GM12878 (cell line): ENCODE results near the gene FHOD3. TPM values are rescaled to one million over a fixed set of nuclear protein-coding genes. Genes with fewer than 3 reads are reported as not detected.

ENCODE experiments used
- ATAC-seq: fragments of 200-7000 bp; cut with Tn5 transposase; 3 replicates; pipeline ENCODE4 v1.9.1; 2020; ENCODE audit warnings: mild to moderate bottlenecking, moderate library complexity
- BruUV-seq: library from RNA; stranded (reverse); fragments of 400-500 nt; replicated peaks from 2 replicates; lab custom pipeline; 2021; lab: Mats Ljungman, UMichigan
- CTCF ChIA-PET: fragments of 300-600 bp; sonication (Branson Sonifier 250); formaldehyde crosslinking; extraction: SDS; loops from one replicate; lab custom pipeline; 2021; ENCODE audit warnings: inconsistent platforms; lab: Yijun Ruan, JAX
- POLR2A ChIA-PET: fragments of 350-600 bp; formaldehyde crosslinking; extraction: SDS; loops from one replicate; lab custom pipeline; 2021; ENCODE audit warnings: inconsistent platforms; lab: Charles Lee
- RAD21 ChIA-PET: fragments of 300-600 bp; sonication (Branson Sonifier 250); formaldehyde crosslinking; loops from one replicate; lab custom pipeline; 2023; ENCODE audit warnings: antibody characterized with exemption; ENCODE audit not compliant: unreplicated experiment; lab: Charles Lee
- SMC1A ChIA-PET: fragments of 300-600 bp; sonication (Branson Sonifier 250); formaldehyde crosslinking; loops from one replicate; lab custom pipeline; 2023; ENCODE audit not compliant: unreplicated experiment, uncharacterized antibody; lab: Charles Lee
- DNase-seq: peaks from one replicate; pipeline ENCODE4 v3.0.0-alpha.2; 2011; ENCODE audit warnings: low read depth, low spot score
- FAIRE-seq: peaks from 3 replicates; lab custom pipeline; 2011; peaks lifted over from hg19 to GRCh38; lab: Jason Lieb, UNC
- H2AFZ ChIP-seq: 2 replicates; pipeline ENCODE4 v1.6.0; 2011; ENCODE audit warnings: low read depth, low read length, control low read depth; ENCODE audit not compliant: control insufficient read depth
- H3K27ac ChIP-seq: 2 replicates; pipeline ENCODE4 v1.5.1; 2011; ENCODE audit warnings: control low read depth; ENCODE audit not compliant: control insufficient read depth, insufficient read depth
- H3K27me3 ChIP-seq, 2 experiments: replicated peaks in 1 of 2; 2 replicates each; pipeline versions ENCODE4 v1.6.0 to v1.6.1; 2011; ENCODE audit warnings: low read length in 1 of 2; ENCODE audit not compliant: control insufficient read depth in 2 of 2, insufficient read depth in 2 of 2
- H3K36me3 ChIP-seq, 2 experiments: 2 replicates each; pipeline ENCODE4 v1.5.1; 2011; ENCODE audit warnings: low read length in 1 of 2; ENCODE audit not compliant: control insufficient read depth in 2 of 2, insufficient read depth in 2 of 2
- H3K4me1 ChIP-seq: 2 replicates; pipeline ENCODE4 v1.6.1; 2011; ENCODE audit warnings: mild to moderate bottlenecking, low read length, moderate library complexity, mixed read lengths; ENCODE audit not compliant: control insufficient read depth, insufficient read depth
- H3K4me2 ChIP-seq: 2 replicates; pipeline ENCODE4 v1.6.0; 2011; ENCODE audit warnings: control low read depth; ENCODE audit not compliant: control insufficient read depth, insufficient read depth
- H3K4me3 ChIP-seq: fragments of 200-600 bp; sonication (generic); 2 replicates; pipeline ENCODE4 v1.5.1; 2016
- H3K79me2 ChIP-seq: 2 replicates; pipeline ENCODE4 v1.6.0; 2011; ENCODE audit warnings: low read length; ENCODE audit not compliant: control insufficient read depth, insufficient read depth
- H3K9ac ChIP-seq: 2 replicates; pipeline ENCODE4 v1.8.0; 2011; ENCODE audit warnings: low read length, control low read depth, mixed read lengths; ENCODE audit not compliant: control insufficient read depth, insufficient read depth
- H3K9me3 ChIP-seq: replicated peaks from 3 replicates; pipeline ENCODE4 v1.5.1; 2011; ENCODE audit warnings: mild to moderate bottlenecking, low read length; ENCODE audit not compliant: control insufficient read depth, insufficient read depth
- H4K20me1 ChIP-seq: 2 replicates; pipeline ENCODE4 v1.6.0; 2011; ENCODE audit not compliant: control insufficient read depth, insufficient read depth
- BCL3 ChIP-seq: IDR thresholded peaks from 2 replicates; pipeline ENCODE4 v1.6.1; 2011; ENCODE audit warnings: borderline replicate concordance, low read depth, mild to moderate bottlenecking, moderate library complexity, low read length; ENCODE audit not compliant: insufficient read depth, poor library complexity, severe bottlenecking
- BHLHE40 ChIP-seq, 2 experiments: fragments of 450-650 bp in 1 of 2; IDR thresholded peaks; 2 replicates each; pipeline ENCODE4 v1.6.1; 2011 to 2017; ENCODE audit warnings: low read depth in 2 of 2, borderline replicate concordance in 1 of 2, improper control_type of control experiment in 1 of 2, low read length in 1 of 2, mild to moderate bottlenecking in 1 of 2
- BRCA1 ChIP-seq: IDR thresholded peaks from 2 replicates; pipeline ENCODE4 v1.6.1; 2011; ENCODE audit warnings: low read depth, low read length, improper control_type of control experiment
- CREB1 ChIP-seq: IDR thresholded peaks from 2 replicates; pipeline ENCODE4 v1.6.1; 2012; ENCODE audit warnings: low read depth, mild to moderate bottlenecking, inconsistent platforms
- DPF2 ChIP-seq: fragments of 450-650 bp; IDR thresholded peaks from 2 replicates; pipeline ENCODE4 v1.6.1; 2017; ENCODE audit warnings: mild to moderate bottlenecking
- GATAD2B ChIP-seq: fragments of 450-650 bp; conservative IDR thresholded peaks from 2 replicates; pipeline ENCODE4 v1.6.1; 2017; ENCODE audit warnings: low read depth, mild to moderate bottlenecking, moderate library complexity
- IKZF1 ChIP-seq: fragments of 450-650 bp; conservative IDR thresholded peaks from 2 replicates; pipeline ENCODE4 v1.6.1; 2017; ENCODE audit warnings: antibody characterized with exemption, mild to moderate bottlenecking
- NFYA ChIP-seq: IDR thresholded peaks from 2 replicates; pipeline ENCODE4 v1.6.1; 2011; ENCODE audit warnings: low read depth, mild to moderate bottlenecking, low read length, improper control_type of control experiment, borderline replicate concordance
- NR2F1 ChIP-seq: fragments of 450-650 bp; conservative IDR thresholded peaks from 2 replicates; pipeline ENCODE4 v1.6.1; 2017; ENCODE audit warnings: mild to moderate bottlenecking
- NRF1 ChIP-seq: conservative IDR thresholded peaks from 2 replicates; pipeline ENCODE4 v1.6.1; 2011; ENCODE audit warnings: mild to moderate bottlenecking, low read depth, low read length, improper control_type of control experiment
- POLR2A ChIP-seq: IDR thresholded peaks from 2 replicates; pipeline ENCODE4 v1.6.1; 2011; ENCODE audit warnings: low read depth, mild to moderate bottlenecking, low read length
- SKIL ChIP-seq: fragments of 450-650 bp; IDR thresholded peaks from 2 replicates; pipeline ENCODE4 v1.6.1; 2017; ENCODE audit warnings: mild to moderate bottlenecking, low read depth, inconsistent platforms; ENCODE audit not compliant: poor library complexity, severe bottlenecking
- SUPT20H ChIP-seq: IDR thresholded peaks from 2 replicates; pipeline ENCODE4 v1.6.1; 2011; ENCODE audit warnings: low read depth, mild to moderate bottlenecking, low read length, moderate library complexity, borderline replicate concordance; ENCODE audit not compliant: control insufficient read depth
- WGBS: methylation state at CpG from one replicate; pipeline ENCODE4 v1.1.6; 2016; ENCODE audit warnings: low lambda C conversion rate; ENCODE audit not compliant: insufficient replicate concordance, insufficient coverage; ENCODE audit errors: missing lambda C conversion rate; 5-methylcytosine and 5-hydroxymethylcytosine counted together
- in situ Hi-C: fragments of 300-500 bp; cut with MboI; formaldehyde crosslinking; loops from 9 replicates; pipeline ENCODE4 v1.14.3; 2018; ENCODE audit warnings: mixed read lengths
- intact Hi-C: fragments of 100-400 bp; cut with micrococcal nuclease; formaldehyde crosslinking; loops from one replicate; pipeline ENCODE4 v1.14.2; 2022; ENCODE audit not compliant: unreplicated experiment
- polyA plus RNA-seq, 11 experiments: library from polyadenylated mRNA; depleted of rRNA in 4 of 11; unstranded in 6 of 11; stranded (reverse) in 5 of 11; fragments of >200 nt; fragmentation: Nextera tagmentation in 4 of 11; fragmentation: Illumina TruSeq in 1 of 11; extraction: Ambion mirVana in 4 of 11; extraction: Trizol in 1 of 11; gene quantifications; 1 replicate in 1 of 11; 2 replicates in 10 of 11; pipeline versions ENCODE4 v1.2.1 to v1.2.3, GENCODE V29; 2011 to 2016; ENCODE audit warnings: inconsistent platforms in 2 of 11, missing spikeins in 2 of 11, low read depth in 1 of 11
- total RNA-seq, 4 experiments: library from RNA; depleted of rRNA in 3 of 4; stranded (reverse); fragments of >200 nt in 3 of 4; fragmentation: Illumina TruSeq in 1 of 4; extraction: Trizol in 1 of 4; gene quantifications; 2 replicates each; pipeline versions ENCODE4 v1.2.1 to v1.2.3, GENCODE V29; 2013 to 2021
- TF ChIP-seq, protein P1 (sequence below): fragments of 450-650 bp; IDR thresholded peaks from 2 replicates; pipeline ENCODE4 v1.6.1; 2017; ENCODE audit warnings: mild to moderate bottlenecking, moderate library complexity

FHOD3 gene
- total and polyA plus RNA-seq, 10 of the 15 experiments (the other 5 are each of a cell fraction or from before 2014, with no cell fraction given): 0.77 to 26.7 (median 10.4) TPM

DNA sequence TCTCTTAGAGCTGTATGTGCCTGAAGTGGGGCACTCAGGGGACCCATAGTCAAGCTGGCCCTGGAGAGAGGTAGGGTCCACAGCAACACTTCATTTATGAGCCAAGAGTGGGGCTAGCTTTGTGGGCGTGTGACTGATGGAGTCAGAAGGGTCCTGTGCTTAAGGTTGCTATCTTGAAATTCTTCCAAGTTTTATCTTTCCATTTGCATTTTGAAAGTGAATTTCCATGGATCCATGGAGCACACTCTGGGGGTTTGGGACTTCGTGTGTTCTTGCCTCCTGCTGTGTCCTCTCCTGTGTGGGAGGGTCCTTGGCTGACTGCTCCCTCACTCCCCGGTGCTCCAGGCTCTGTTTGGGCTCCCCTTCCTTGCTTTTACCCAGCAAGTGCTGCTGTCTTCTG, 50.8 kb downstream of the FHOD3 start (continued):
- TF ChIP-seq CREB1 (no peak), BRCA1 (no peak), BCL3 (no peak), NRF1 (no peak), NFYA (no peak)

GRCh38 chr18:36348971-36349417, 51.5 kb downstream of the FHOD3 start:
- Histone ChIP-seq H3K36me3 (no peaks in the 10 kb centered on the region), H3K27me3 (no peaks in the 10 kb centered on the region), H3K4me2 (no peak overlapping the region), H3K4me1 (peaks cover 5% of the 10 kb centered on the region; the same call in 1 of the 2 replicates), H3K9ac (no peak overlapping the region), H4K20me1 (peaks cover 2% of the 10 kb centered on the region; the same call in 1 of the 2 replicates), H3K79me2 (no peaks in the 10 kb centered on the region; the same call in 1 of the 2 replicates), H3K4me3 (no peak overlapping the region), H3K27ac (no peak overlapping the region), H2AFZ (no peak overlapping the region), H3K9me3 (peaks cover under 1% of the 10 kb centered on the region; the same call in 1 of the 3 replicates)
- peak; percentile 27 for ATAC-seq
- ChIA-PET POLR2A (interaction anchor here (1.1 to 4.6 kb wide), 4 partner anchors 9 to 50 kb away, joined by 4 to 34 read pairs (median 8); no protein-coding TSS in a partner anchor), SMC1A (interaction anchor here (0.7 to 5.5 kb wide), 13 partner anchors 7 to 223 kb away, joined by 3 to 46 read pairs (median 5); partner anchors contain the start of gene FHOD3), CTCF (interaction anchor here (1.2 to 1.4 kb wide), 2 partner anchors 17 to 21 kb away, joined by 4 to 7 read pairs; no protein-coding TSS in a partner anchor), RAD21 (interaction anchor here (0.8 to 4.5 kb wide), 9 partner anchors 8 to 89 kb away, joined by 3 to 48 read pairs (median 4); partner anchors contain the start of gene FHOD3)
- intact Hi-C loops (loop anchor here (2.0 kb wide), 1 partner anchor 18 kb away; no protein-coding TSS in a partner anchor), in situ Hi-C loops (no loop called here)
- TF ChIP-seq NR2F1 (peak; percentile 53), SUPT20H (no peak), SKIL (peak; percentile 2), BHLHE40 (IDR thresholded peaks at IDR 0.05; ENCODE audit: borderline replicate concordance in 1 of 2, low read depth in 2 of 2, low read length in 1 of 2) (peak in 1 of 2 experiments; percentile 82; a peak in 2 of 4 replicates), POLR2A (no peak), GATAD2B (peak; percentile 47; the same call in 1 of the 2 replicates), DPF2 (0 out of 2 replicates have a peak, but pooled peaks have one; percentile 14), IKZF1 (peak; percentile 54)
- TF ChIP-seq, protein P1, sequence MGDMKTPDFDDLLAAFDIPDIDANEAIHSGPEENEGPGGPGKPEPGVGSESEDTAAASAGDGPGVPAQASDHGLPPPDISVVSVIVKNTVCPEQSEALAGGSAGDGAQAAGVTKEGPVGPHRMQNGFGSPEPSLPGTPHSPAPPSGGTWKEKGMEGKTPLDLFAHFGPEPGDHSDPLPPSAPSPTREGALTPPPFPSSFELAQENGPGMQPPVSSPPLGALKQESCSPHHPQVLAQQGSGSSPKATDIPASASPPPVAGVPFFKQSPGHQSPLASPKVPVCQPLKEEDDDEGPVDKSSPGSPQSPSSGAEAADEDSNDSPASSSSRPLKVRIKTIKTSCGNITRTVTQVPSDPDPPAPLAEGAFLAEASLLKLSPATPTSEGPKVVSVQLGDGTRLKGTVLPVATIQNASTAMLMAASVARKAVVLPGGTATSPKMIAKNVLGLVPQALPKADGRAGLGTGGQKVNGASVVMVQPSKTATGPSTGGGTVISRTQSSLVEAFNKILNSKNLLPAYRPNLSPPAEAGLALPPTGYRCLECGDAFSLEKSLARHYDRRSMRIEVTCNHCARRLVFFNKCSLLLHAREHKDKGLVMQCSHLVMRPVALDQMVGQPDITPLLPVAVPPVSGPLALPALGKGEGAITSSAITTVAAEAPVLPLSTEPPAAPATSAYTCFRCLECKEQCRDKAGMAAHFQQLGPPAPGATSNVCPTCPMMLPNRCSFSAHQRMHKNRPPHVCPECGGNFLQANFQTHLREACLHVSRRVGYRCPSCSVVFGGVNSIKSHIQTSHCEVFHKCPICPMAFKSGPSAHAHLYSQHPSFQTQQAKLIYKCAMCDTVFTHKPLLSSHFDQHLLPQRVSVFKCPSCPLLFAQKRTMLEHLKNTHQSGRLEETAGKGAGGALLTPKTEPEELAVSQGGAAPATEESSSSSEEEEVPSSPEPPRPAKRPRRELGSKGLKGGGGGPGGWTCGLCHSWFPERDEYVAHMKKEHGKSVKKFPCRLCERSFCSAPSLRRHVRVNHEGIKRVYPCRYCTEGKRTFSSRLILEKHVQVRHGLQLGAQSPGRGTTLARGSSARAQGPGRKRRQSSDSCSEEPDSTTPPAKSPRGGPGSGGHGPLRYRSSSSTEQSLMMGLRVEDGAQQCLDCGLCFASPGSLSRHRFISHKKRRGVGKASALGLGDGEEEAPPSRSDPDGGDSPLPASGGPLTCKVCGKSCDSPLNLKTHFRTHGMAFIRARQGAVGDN: peak; percentile 84; the same call in 1 of the 2 replicates
- BruUV-seq: no TSS peak
- DNase-seq: no peak
- WGBS: 47% methylated on average over 6 of the region's 6 CpGs
- no peak for FAIRE-seq
